NCI-H2196 (cell line): Measurements from ENCODE around the gene MRGPRF.
"Not testable (repeated sequence)": the region's sequence is repeated elsewhere in the genome, so short reads cannot be mapped to it uniquely, and the experiment has no call there.

Experiments used
- DNase-seq: peaks from one replicate; lab custom pipeline; 2025; ENCODE audit not compliant: unreplicated experiment; lab: John Stamatoyannopoulos, UW

MRGPRF gene

DNA sequence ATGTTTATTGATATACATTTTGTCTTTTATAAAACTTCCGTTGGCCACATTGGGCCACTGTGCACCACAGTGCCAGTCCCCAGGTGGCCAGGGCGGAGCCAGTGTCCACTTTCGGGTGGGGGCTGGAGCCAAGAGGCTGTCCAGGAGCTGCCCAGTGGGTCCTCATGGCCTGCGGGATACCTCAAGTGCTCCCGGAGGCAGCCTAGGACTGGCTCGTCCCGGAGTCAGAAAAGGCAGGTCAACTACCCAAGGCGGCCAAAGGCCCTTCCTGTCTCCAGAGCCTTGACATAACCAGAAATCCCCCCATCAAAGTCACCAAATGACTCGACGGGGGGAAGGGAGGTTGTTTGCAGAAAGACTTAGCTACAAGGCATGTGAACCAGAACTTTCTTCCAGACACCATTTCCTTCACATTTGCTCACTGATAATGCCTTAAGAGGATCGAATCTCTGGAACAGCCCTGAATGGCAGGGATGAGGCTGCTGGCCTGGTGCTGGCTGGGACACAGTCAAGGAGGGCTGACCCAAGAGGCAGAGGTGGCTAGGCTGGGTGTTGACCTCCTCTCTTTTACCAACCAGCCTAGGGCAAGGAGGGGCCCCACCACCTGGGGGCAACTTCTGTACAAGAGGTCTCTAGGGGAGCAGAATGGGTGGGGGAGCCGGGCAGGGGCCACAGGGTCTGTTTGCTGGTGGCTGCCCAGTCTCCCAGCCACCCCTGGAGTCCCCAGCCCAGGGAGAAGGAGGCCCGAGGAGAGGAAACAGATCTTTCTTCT, 8.4 kb downstream of the MRGPRF start:
- DNase-seq: no peak

DNA sequence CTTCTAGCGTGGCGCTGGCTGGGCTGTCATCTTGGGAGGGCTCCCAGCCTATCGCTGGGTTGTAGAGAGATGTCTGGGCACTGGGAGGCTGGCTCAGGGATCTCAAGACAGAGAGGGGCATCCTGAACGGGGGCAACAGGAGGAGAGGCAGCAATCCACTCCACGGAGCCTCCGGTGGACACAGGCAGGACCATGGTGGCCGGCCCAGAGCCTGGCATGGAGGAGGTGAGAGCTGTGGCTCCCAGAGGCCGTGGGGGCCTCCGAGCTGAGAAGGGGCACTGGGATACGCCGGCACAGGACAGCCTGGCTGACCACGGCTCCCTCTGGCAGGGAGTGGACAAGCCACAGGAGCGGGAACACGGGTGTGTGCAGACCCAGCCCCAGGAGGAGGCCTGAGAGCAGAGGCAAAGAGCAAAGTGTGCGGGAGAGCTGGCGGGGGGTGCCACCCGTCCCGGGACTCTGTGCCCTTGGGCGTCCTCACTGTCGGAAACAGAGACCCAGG, 9.1 kb downstream of the MRGPRF start:
- no peak for DNase-seq

DNA sequence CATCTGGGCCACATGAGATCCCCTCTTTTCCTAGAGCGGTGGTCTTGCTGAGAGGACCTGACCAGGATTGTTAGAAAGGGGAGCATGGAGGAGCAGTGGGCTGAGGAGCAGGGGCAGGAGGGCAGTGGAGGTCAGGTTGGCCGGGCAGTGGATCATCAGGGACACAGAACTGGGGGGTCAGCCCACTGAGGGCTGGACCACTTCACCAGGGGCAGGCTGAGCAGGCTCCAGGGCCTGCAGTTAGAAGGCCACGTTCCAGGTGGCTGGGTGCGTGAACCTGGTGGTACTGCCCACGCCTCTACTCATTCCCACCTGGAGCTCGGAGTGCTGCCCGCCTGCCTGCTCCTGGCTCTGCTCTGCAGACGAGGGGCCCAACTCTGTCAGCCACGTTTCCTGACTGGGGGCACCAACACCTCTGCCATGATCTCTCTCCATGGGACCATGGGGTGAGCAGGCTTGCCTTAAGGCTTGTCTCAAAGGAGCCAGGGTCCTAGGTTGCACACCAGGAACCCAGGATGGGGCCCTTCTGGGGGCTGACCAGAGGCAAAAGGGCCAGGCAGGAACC, 9.7 kb downstream of the MRGPRF start:
- no peak for DNase-seq

DNA sequence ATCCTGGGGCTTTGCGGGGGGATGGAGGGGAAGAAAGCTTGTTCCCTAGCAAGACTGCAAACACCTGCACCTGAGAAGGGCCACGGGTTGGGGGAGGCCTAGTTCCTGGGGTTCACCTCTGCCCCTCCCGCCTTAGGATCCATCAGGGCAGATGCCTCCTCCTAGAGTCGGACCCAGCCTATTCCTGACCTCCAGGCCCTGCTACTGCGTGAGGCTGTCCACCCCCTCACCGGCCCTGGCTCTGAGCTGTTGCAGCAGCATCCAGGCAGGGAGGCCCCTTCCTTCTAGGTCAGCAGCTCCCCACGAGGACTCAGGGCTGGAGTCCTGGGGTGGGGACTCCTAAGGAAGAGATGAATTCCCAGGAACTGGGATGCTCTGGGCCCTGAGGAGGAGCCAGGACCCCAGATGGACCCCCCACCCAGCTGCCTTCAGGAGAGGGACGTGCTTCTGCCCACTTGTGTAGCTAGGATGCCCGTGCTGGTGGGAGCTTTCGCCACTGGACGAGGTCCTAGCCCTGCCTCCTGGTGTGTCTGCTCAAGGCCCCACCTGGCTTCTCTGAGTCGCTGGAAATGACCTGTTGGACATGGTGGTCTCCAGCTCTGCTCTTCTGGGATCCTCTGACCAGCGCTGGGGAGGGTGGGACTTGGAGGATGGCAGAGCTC, 10.3 kb downstream of the MRGPRF start:
- DNase-seq: no peak

DNA sequence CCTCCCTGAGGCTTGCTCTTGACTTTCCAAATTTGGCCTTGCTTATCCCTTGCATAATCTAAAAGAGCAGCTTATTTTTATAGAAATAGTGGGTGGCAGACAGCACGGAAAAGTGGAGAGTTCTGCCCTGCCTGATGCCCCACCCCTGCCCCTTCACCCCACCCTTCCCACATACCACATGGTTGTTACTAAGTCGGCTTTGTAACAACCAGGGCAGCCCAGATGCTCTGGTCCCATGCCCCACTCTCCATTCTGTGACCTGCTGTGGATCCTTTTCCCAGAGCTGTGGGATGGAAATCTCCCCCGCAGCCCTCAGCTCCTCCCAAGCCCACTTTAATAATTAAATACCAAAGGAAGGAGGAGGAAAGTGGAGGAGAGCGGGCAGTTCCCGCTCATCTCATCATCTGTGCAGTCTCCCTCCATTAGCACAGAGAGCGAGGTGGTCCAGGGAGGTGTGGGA, 10.9 kb downstream of the MRGPRF start:
- no peak for DNase-seq

DNA sequence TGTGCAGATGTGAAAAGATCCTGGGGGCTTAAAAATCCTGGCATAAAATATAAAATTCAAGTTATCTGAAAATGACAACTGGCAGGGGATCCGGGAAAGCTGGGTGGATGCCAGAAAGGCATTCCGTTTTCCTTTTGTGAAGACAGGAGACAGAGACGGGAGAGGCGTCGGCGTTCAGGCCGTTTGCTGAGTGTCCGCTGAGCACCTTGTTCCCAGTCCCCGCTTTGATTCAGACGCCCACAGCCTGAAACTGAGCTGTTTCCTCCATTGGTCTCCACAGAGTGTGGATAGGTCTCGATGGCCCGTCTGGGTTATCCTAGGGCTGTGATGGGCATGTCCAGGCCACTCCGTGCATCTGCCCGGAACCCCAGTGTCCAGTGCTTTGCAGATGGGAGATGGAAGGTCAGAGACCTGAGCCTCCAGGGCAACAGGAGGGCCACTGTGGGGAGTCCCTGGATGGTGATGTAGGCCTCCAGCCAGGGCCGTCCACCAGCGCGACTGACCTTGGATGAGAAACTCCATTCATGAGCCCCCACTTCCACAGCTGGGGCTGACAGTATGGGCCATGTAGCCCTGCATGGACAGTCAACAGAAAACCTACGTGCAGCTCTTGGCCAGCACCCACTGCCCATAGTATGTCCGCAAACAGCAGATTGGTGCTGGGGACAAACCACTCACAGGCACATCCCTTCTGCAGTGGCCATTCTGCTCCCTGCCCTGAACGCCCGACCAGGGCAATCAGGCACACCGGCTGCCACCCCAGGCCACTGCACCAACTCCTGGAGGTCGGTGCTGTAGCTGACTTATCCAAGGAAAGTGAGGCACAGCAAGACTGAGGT, 11.6 kb downstream of the MRGPRF start:
- no peak for DNase-seq

DNA sequence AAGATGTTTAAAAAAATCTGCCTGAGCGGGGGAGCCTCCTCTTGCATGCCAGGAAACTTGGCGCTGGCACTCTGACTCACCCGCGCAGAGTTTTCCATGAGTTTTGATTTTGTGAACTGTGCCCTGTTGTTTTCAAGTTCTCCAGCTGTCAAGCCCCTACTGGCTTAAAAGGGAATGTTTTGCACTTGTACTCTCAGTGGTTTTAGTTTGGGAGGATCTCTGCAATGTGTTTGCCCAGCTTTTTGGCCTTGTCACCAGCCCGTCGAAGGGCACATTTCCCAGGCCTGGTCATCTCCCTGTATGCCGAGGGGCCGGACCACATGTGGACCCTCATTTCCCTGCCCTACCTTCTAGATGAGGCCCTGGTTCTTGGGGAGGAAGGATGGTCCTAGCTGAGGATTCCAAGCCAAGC, 12.2 kb downstream of the MRGPRF start:
- DNase-seq: no peak

DNA sequence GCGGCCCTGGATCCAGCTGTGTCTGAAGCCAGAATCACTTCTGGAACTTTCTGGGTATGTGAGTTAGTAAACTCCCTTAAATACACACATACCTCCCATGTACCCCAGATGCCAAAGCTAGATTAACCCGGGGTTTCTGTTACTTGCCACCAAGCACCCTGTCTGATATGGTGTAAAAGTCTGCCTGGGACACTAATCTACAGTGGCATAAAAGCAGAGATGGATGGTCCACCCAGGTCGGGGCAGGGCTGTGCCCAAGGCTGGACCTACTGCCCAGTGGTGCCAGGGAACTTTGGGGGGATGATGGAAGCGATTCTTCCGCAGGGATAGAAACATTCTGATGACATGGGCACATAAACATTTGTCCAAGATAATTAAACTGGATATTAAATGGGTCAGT, 12.7 kb downstream of the MRGPRF start:
- no peak for DNase-seq

DNA sequence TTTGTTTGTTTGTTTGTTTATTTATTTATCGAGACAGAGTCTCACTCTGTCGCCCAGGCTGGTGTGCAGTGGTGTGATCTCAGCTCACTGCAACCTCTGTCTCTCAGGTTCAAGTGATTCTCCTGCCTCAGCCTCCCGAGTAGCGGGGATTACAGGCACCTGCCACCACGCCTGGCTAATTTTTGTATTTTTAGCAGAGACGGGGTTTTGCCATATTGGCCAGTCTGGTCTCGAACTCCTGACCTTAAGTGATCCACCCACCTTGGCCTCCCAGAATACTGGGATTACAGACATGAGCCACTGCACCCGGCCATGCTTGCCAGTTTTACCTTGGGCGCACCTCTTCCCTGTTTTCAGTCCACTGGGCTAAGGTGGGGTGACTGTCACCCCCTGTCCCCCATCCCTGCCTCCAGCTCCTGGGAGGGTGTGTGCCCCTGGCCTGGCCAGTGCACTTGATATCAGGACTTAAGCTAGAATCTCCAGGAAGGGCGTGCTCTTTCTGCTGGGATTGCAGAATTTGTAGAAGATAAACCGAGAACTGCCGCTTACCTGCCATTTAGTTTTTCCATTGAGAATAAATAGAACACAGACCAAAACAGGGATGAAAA, 13.2 kb downstream of the MRGPRF start:
- DNase-seq: not testable (repeated sequence)

DNA sequence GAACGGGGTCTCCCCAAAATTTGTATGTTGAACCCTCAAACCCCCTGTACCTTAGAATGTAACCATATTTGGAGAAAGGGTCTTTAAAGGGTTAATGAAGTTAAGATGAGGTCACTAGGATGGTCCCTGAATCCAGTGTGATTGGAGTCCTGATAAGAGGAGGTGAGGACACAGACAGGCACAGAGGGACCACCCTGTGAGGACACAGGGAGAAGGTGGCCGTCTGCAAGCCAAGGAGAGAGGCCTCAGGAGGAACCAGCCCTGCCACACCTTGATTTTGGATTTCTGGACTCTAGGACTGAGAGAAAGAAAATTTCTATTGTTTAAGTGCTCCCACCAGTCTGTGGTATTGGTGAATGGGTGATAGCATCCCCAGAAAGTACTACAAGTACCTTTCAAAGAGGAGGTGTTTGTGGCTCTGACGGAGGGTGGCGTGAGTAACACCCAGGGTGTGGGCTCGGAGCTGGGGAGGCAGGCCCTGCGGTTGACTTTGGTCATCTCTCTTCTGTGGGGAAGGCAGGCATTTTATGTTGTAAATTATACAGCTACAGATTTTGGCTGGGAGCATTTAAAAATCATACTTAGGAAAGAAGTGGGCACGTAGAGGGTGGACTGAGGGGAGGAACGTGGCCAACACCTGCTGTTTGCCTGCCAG, 13.8 kb downstream of the MRGPRF start:
- no peak for DNase-seq

DNA sequence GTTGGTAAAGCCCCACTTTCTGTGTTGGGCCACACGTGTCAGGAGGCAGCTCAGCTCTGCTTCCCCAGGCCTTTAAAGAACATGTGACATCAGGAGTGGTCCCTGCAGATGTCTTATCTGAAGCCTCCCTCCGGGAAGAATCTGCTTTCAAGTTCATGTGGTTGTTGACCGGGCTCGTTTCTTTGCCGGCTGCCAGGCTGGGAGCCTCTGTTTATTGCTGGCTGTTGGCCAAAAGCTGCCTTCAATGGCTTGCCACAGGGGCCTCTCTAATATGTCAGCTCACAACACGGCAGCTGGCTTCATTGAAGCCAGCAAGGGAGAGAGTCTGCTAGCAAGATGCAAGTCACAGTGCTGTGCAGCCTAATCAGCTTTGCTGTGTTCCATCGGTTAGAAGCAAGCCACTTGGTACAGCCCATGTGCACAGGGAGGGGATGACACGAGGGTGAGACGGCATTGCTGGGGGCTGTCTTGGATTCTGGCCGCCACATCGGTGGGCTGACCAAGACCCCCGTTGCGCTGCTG, 14.6 kb downstream of the MRGPRF start:
- peak; percentile 61 for DNase-seq

DNA sequence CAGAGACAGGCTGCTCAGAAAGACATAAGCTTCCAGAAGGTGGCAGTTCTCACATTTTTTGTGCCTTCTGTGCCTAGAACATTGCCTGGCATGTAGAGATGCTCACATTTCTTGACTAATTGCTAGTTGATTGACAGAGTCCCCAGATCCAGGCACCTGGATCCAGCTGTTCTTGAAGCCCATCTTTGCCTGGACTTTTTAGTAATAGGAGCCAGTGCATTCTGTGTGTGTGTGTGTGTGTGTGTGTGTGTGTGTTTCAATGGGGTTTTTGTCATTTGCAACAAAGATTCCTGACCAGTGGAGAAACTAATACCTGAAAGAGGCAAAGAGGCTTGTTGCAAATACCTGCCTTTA, 15.1 kb downstream of the MRGPRF start:
- no peak for DNase-seq

DNA sequence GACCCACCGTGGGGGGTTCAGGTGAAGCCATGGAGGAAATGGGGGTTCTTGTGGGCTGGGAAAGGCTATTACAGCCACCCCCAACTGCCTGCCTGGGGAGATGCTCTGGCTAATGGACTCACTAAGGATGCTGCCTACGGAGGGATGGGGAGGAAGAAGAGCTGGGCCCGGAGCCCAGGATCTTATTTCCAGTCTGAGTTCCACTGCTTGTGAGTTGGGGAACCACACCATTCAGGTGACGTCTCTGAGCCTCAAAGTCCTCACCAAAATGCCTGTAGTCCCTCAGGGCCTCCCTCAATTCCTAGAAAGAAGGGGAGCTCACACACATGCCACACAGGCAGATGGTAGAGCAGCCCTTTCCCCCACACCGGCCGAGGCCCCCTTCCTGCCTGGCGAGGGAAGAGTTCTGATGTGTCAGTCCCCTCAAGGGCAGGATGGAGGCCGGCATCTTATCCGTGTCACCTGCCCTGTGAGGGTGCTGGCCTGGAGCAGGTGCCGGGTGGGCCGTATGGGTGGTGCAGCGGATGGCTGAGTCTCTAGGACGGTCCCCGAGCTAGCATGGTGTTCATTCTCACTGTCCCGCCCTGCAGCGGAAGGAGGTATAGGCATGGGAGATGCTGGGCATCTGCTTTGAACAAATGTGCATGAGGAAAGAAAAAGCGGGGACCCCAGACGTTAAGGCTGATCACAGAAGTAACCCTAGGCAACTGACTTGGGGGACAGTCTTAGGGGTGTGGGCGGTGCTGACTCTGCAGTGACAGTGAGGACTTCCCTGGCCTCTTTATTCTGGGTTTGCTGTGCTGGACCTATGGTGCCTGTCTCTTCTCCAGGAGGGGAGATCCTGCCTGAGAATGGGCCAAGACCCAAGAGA, 15.7 kb downstream of the MRGPRF start:
- DNase-seq: no peak

DNA sequence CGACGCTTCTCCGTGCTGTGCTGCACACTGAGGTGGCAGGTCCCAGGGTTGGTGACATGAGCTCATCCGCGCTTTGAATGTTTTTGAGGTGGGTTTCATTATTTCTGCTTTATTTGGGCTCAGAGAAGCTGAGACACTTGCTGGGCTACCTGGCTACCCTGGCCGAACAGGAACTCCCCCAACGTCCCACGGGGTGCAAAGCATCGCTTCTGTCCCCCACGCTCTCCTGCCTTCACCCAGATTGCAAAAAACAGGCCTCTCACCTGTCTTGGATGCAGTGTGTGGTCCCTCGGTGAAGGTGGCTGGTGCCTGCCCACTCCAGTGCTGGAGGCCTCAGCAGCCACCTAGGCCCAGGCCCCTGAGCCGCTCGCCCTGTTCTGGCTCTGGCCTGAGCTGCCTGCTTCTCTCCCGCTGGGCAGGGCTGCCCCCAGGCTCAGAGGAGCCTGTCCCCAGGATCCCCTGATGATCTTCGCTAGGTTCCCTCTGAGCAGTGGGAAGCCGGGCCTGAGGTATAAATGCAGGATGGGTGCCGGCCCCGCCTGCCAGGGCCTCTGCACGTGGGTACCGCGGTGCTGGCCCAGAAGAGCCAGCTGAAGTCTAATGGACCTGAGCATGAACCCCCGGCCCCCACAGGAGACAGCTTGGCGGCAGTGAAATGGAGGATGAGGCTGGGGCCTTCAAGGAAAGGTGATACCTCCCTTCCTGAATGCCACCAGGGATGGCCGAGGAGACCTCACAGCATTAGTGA, 16.5 kb downstream of the MRGPRF start:
- DNase-seq: no peak

DNA sequence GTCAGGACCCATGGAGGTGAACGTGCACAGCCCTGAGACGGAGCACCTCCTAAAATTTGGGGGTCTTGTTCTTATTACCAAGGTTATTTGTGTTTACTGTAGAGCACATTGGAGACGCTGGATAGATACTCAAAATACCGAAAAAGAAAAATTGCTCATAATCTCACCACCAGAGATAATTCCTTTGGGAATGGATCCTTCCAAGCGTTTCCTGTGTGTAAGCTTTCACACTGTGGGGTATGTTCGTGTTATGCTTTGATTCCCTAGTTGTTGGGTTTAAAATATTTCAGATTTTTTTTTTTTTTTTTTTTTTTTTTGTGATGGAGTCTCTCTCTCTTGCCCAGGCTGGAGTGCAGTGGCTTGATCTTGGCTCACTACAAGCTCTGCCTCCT, 18.2 kb downstream of the MRGPRF start:
- DNase-seq: no peak

DNA sequence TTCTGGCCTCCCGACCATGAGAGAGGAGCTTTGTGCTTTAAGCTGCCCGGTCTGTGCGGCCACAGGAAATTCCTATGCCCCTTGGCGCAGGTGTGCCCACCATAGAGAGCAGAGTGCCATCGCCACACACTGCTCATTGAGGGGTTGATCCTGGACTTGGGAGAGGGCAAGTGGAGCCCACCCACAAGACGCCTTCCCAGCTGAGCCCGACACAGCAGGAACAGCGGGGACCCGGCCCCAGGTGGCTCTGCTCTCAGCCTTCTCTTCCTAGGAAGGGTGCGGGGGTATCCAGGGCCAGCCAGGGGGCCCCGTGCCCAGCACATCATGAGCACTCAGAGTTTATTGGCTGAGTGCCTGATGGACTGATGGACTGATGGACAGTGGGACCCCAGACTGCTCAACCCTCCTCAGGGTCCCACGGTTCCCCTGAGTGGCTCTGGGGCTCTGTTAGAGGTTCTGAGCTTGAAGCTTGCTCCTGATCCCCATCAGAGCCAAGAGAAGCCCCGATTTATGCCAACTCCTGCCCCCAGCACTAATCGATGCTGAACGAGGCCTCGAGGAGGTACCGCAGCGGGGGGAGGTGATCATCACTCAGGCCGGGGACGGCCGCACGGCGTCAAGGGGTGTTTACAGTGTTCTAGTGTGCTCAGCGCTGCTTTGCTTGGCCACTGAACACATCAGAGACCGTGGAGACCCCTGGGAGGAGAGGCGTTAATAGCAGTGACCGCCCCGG, 18.7 kb downstream of the MRGPRF start:
- no peak for DNase-seq

DNA sequence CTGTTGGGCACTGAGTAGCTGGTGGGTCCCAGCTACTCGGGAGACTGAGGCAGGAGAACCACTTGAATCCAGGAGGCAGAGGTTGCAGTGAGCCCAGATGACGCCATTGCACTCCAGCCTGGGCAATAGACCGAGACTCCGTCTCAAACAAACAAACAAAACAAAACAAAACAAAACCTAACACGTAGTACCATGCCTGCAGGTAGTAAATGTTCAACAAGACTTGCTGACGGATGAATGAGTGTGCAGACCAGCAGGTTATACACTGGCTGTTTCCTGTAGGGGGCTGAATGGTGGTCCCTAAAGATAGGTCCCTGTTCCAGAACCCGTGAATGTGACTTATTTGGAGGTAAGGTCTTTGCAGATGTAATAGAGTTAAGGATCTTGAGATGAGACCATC, 19.5 kb downstream of the MRGPRF start:
- DNase-seq: no peak

DNA sequence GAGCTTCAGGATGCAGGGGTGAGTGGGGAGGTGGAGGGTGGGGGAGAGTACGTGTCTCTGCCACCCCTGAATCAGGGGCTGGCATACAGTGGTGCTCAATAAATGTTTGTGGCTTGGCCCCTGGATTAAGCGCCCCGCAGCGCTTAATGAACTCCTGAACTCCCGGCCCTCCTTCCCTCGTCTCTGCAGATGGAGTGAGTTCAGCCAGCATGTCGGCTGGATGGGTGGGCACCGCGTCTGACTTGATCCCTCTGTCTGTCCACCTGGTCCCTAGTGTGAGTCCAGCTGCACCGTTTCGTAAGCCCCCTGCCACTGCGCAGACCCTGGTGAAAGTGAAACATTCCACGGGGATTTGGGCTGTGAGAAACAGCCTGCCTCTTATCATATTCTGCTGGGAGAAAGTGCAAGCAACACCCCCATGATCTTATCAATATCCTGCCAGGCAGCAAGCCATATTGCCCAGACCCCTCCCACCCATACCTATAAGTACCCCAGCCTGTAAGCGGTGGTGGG, 20.2 kb downstream of the MRGPRF start:
- DNase-seq: no peak
